Measurements from ENCODE around the gene EIF4G3. TPM values are rescaled to one million over a fixed set of nuclear protein-coding genes. Genes with fewer than 3 reads are reported as not detected.

Gene EIF4G3
- total RNA-seq, 4 donors from 2014 or later = 42.1 to 63.2 (median 43.5) TPM

DNA sequence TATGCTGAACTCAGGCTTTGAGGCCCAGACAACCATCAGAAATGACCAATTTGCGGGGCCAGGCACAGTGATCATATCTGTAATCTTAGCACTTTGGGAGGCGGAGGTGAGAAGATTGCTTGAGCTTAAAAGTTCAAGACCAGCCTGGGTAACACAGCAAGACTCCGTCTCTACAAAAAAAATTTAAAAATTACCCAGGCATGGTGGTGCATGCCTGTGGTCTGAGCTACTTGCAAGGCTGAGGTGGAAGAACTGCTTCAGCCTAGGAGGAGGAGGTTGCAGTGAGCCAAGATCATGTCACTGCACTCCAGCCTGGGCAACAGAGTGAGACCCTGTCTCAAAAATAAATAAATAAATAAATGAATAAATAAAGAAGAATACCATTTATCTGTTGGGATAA is 156.5 kb downstream of the EIF4G3 start:
- TF ChIP-seq POLR2A (IDR thresholded peaks at IDR 0.05) = no peak
- H3K9me3 ChIP-seq = no peaks in the 10 kb centered on the region
- peaks cover 27 to 28% of the 10 kb centered on the region in 2 donors for H3K4me1 ChIP-seq
- in situ Hi-C loops (cut with MboI; ENCODE audit: low sequenced_read_pairs in 4 of 4) = no loop called here
- ATAC-seq (no peak), DNase-seq (no peak)
- H3K36me3 ChIP-seq = no peaks in the 10 kb centered on the region
- intact Hi-C loops (cut with DNase I; ENCODE audit: low total_unique reads) = no loop called here
- no peak overlapping the region for H3K4me3 ChIP-seq
- H3K27ac ChIP-seq = peak overlapping the region; percentile 93 to 97 (median 94)
- no peaks in the 10 kb centered on the region for H3K27me3 ChIP-seq

DNA sequence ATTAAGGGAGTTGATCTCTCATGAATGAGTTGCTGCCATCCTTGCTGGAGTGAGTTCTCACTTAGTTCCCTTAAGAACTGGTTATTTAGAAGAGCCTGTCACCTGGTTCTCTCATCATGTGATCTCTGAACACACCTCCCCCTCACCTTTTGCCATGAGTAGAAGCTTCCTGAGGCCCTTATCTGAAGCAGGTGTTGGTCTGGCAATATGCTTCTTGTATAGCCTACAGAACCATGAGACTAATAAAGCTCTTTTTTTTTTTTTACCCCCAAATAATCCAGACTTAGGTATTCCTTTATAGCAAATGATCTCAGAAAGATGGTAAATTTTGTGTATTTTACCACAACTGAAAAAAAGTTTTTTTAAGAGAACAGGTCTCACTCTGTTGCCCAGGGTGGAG is 158.0 kb downstream of the EIF4G3 start:
- intact Hi-C loops (cut with DNase I; ENCODE audit: low total_unique reads) = no loop called here
- H3K4me3 ChIP-seq = no peak overlapping the region
- peak overlapping the region in 3 of 4 donors; percentile 13 to 95 (median 93) for H3K27ac ChIP-seq
- in situ Hi-C loops (cut with MboI; ENCODE audit: low sequenced_read_pairs in 4 of 4) = no loop called here
- TF ChIP-seq, protein P1, sequence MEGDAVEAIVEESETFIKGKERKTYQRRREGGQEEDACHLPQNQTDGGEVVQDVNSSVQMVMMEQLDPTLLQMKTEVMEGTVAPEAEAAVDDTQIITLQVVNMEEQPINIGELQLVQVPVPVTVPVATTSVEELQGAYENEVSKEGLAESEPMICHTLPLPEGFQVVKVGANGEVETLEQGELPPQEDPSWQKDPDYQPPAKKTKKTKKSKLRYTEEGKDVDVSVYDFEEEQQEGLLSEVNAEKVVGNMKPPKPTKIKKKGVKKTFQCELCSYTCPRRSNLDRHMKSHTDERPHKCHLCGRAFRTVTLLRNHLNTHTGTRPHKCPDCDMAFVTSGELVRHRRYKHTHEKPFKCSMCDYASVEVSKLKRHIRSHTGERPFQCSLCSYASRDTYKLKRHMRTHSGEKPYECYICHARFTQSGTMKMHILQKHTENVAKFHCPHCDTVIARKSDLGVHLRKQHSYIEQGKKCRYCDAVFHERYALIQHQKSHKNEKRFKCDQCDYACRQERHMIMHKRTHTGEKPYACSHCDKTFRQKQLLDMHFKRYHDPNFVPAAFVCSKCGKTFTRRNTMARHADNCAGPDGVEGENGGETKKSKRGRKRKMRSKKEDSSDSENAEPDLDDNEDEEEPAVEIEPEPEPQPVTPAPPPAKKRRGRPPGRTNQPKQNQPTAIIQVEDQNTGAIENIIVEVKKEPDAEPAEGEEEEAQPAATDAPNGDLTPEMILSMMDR (IDR thresholded peaks at IDR 0.05 in 4 of 5, conservative IDR thresholded peaks at IDR 0.05 in 1 of 5) = no peak
- no peak for TF ChIP-seq POLR2A (IDR thresholded peaks at IDR 0.05)
- H3K36me3 ChIP-seq = no peaks in the 10 kb centered on the region
- peaks cover 22 to 23% of the 10 kb centered on the region in 2 donors for H3K4me1 ChIP-seq
- ATAC-seq = no peak
- H3K9me3 ChIP-seq = no peaks in the 10 kb centered on the region
- DNase-seq = no peak
- no peaks in the 10 kb centered on the region for H3K27me3 ChIP-seq

DNA sequence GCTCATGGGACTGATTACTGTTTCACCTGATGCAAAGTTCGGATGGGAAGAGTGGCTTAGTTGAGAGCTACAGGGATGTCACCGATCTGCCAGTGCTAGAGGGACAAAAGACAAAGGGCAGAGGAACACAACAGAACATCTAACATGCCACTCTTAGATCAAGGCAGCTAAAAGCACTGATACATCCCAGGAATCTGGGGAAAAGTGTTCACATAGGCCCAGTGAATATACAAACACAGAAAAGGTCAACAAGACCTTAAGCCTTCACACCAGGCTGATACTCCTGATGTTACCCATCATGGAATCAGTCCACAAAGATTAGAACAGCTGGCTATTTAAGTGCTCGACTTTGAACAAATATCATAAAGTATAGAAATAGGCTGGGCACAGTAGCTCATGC is 163.2 kb downstream of the EIF4G3 start:
- Histone ChIP-seq H3K4me3 (no peak overlapping the region), H3K27me3 (no peaks in the 10 kb centered on the region), H3K4me1 (peaks cover 0 to 5% of the 10 kb centered on the region in 2 donors), H3K27ac (peak overlapping the region in 1 of 4 donors; percentile 18), H3K36me3 (no peaks in the 10 kb centered on the region), H3K9me3 (no peaks in the 10 kb centered on the region)
- in situ Hi-C loops (cut with MboI; ENCODE audit: low sequenced_read_pairs in 4 of 4) (no loop called here), intact Hi-C loops (cut with DNase I; ENCODE audit: low total_unique reads) (no loop called here)
- no peak for DNase-seq
- TF ChIP-seq POLR2A (IDR thresholded peaks at IDR 0.05) = no peak
- TF ChIP-seq, protein P1 (IDR thresholded peaks at IDR 0.05 in 4 of 5, conservative IDR thresholded peaks at IDR 0.05 in 1 of 5) = no peak
- no peak for ATAC-seq

- TF ChIP-seq, protein P1 (IDR thresholded peaks at IDR 0.05 in 4 of 5, conservative IDR thresholded peaks at IDR 0.05 in 1 of 5) = no peak
- TF ChIP-seq POLR2A (IDR thresholded peaks at IDR 0.05) = no peak
- Histone ChIP-seq H3K27me3 (no peaks in the 10 kb centered on the region), H3K36me3 (no peaks in the 10 kb centered on the region), H3K27ac (peak overlapping the region in 1 of 4 donors; percentile 18), H3K9me3 (no peaks in the 10 kb centered on the region), H3K4me3 (no peak overlapping the region), H3K4me1 (peaks cover 0 to 5% of the 10 kb centered on the region in 2 donors)
- DNase-seq (no peak), ATAC-seq (no peak)
- intact Hi-C loops (cut with DNase I; ENCODE audit: low total_unique reads) (no loop called here), in situ Hi-C loops (cut with MboI; ENCODE audit: low sequenced_read_pairs in 4 of 4) (no loop called here)
Measured at GRCh38 chr1:21012937-21013336, 163.8 kb downstream of the EIF4G3 start.

DNA sequence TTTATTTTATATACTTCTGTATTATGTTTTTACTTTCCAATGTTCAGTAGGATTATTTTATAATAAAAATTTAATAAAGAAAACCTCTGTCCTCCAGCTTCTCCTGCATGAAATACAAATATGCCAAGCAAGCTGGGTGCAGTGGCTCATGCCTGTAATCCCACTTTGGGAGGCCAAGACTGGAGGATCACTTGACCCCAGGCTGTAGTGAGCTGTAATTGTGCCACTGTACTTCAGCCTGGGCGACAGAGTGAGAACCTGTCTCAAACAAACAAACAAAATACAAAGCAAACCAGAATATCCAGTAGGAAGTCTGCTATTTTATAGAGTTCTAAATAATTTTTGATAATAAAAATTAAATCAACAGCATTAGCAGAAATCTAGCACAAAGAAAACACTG is 168.8 kb downstream of the EIF4G3 start:
- TF ChIP-seq, protein P1 (IDR thresholded peaks at IDR 0.05 in 4 of 5, conservative IDR thresholded peaks at IDR 0.05 in 1 of 5) = no peak
- no peak for TF ChIP-seq POLR2A (IDR thresholded peaks at IDR 0.05)
- Histone ChIP-seq H3K36me3 (no peaks in the 10 kb centered on the region), H3K4me1 (peaks cover 25 to 35% of the 10 kb centered on the region in 2 donors), H3K27me3 (no peaks in the 10 kb centered on the region), H3K4me3 (no peak overlapping the region), H3K27ac (peak overlapping the region in 1 of 4 donors; percentile 26), H3K9me3 (no peaks in the 10 kb centered on the region)
- in situ Hi-C loops (cut with MboI; ENCODE audit: low sequenced_read_pairs in 4 of 4) (no loop called here), intact Hi-C loops (cut with DNase I; ENCODE audit: low total_unique reads) (no loop called here)
- DNase-seq = no peak
- no peak for ATAC-seq

All from gastrocnemius medialis (tissue), 4 donors.